BLaER1 (cell line): Measurements from ENCODE around the gene MAN1A1.

Experiments
- H3K27ac ChIP-seq: shearing (Covaris generic); formaldehyde crosslinking; 2 replicates; pipeline ENCODE4 v1.8.1; 2022
- H3K27me3 ChIP-seq: shearing (Covaris generic); formaldehyde crosslinking; 2 replicates; pipeline ENCODE4 v1.8.1; 2022
- H3K36me3 ChIP-seq: shearing (Covaris generic); formaldehyde crosslinking; 2 replicates; pipeline ENCODE4 v1.8.1; 2022
- H3K4me1 ChIP-seq: shearing (Covaris generic); formaldehyde crosslinking; 2 replicates; pipeline ENCODE4 v1.8.1; 2022
- H3K4me2 ChIP-seq: shearing (Covaris generic); formaldehyde crosslinking; 2 replicates; pipeline ENCODE4 v1.8.1; 2022
- H3K4me3 ChIP-seq: shearing (Covaris generic); formaldehyde crosslinking; 2 replicates; pipeline ENCODE4 v1.8.1; 2022
- H3K9ac ChIP-seq: shearing (Covaris generic); formaldehyde crosslinking; 2 replicates; pipeline ENCODE4 v1.8.1; 2022
- H3K9me3 ChIP-seq: shearing (Covaris generic); formaldehyde crosslinking; 2 replicates; pipeline ENCODE4 v1.8.1; 2022
- H4K20me1 ChIP-seq: shearing (Covaris generic); formaldehyde crosslinking; 2 replicates; pipeline ENCODE4 v1.8.1; 2022
- Cebpa-rat ChIP-seq: shearing (Covaris generic); IDR thresholded peaks from 2 replicates; pipeline ENCODE4 v1.8.1; 2022

MAN1A1 gene

GRCh38 chr6:119262612-119263011 is 86.9 kb downstream of the MAN1A1 start:
- H3K9ac ChIP-seq, result no peak overlapping the region
- H3K4me3 ChIP-seq, result no peak overlapping the region
- H3K27ac ChIP-seq, result no peak overlapping the region
- no peaks in the 10 kb centered on the region for H3K9me3 ChIP-seq
- H3K4me2 ChIP-seq, result no peak overlapping the region
- no peaks in the 10 kb centered on the region for H4K20me1 ChIP-seq
- no peaks in the 10 kb centered on the region for H3K4me1 ChIP-seq
- no peaks in the 10 kb centered on the region for H3K36me3 ChIP-seq
- no peak for TF ChIP-seq Cebpa-rat
- H3K27me3 ChIP-seq, result no peaks in the 10 kb centered on the region

- Histone ChIP-seq H3K4me3 (no peak overlapping the region), H4K20me1 (no peaks in the 10 kb centered on the region), H3K4me1 (0 out of 2 replicates have a peak, but pooled peaks cover under 1% of the 10 kb centered on the region), H3K9me3 (no peaks in the 10 kb centered on the region), H3K9ac (no peak overlapping the region), H3K4me2 (no peak overlapping the region), H3K27ac (no peak overlapping the region), H3K36me3 (no peaks in the 10 kb centered on the region), H3K27me3 (no peaks in the 10 kb centered on the region)
- no peak for TF ChIP-seq Cebpa-rat
Observed at GRCh38 chr6:119261944-119262284, 87.6 kb downstream of the MAN1A1 start.

- H3K4me1 ChIP-seq, result peaks cover 14% of the 10 kb centered on the region
Observed at GRCh38 chr6:119259027-119259426, 90.5 kb downstream of the MAN1A1 start.

GRCh38 chr6:119257726-119258125 is 91.8 kb downstream of the MAN1A1 start:
- H3K36me3 ChIP-seq, result no peaks in the 10 kb centered on the region
- peaks cover 14% of the 10 kb centered on the region for H3K4me1 ChIP-seq
- H3K9ac ChIP-seq, result no peak overlapping the region
- no peak for TF ChIP-seq Cebpa-rat
- no peak overlapping the region for H3K4me3 ChIP-seq
- no peaks in the 10 kb centered on the region for H3K27me3 ChIP-seq
- H3K27ac ChIP-seq, result no peak overlapping the region
- H4K20me1 ChIP-seq, result no peaks in the 10 kb centered on the region
- H3K9me3 ChIP-seq, result no peaks in the 10 kb centered on the region
- H3K4me2 ChIP-seq, result no peak overlapping the region

More at GRCh38 chr6:119259027-119259426, 90.5 kb downstream of the MAN1A1 start:
- no peak overlapping the region for H3K9ac ChIP-seq
- H3K4me2 ChIP-seq, result no peak overlapping the region
- TF ChIP-seq Cebpa-rat, result no peak
- H3K4me3 ChIP-seq, result no peak overlapping the region
- H3K36me3 ChIP-seq, result no peaks in the 10 kb centered on the region
- no peaks in the 10 kb centered on the region for H3K9me3 ChIP-seq
- H3K27me3 ChIP-seq, result no peaks in the 10 kb centered on the region
- H4K20me1 ChIP-seq, result no peaks in the 10 kb centered on the region
- no peak overlapping the region for H3K27ac ChIP-seq

- Histone ChIP-seq H3K9ac (no peak overlapping the region), H3K27me3 (no peaks in the 10 kb centered on the region), H3K4me3 (no peak overlapping the region), H3K36me3 (no peaks in the 10 kb centered on the region), H3K27ac (no peak overlapping the region), H3K9me3 (no peaks in the 10 kb centered on the region), H4K20me1 (no peaks in the 10 kb centered on the region), H3K4me2 (no peak overlapping the region), H3K4me1 (peaks cover 14% of the 10 kb centered on the region)
- TF ChIP-seq Cebpa-rat, result no peak
Observed at GRCh38 chr6:119256978-119257462, 92.5 kb downstream of the MAN1A1 start.

DNA sequence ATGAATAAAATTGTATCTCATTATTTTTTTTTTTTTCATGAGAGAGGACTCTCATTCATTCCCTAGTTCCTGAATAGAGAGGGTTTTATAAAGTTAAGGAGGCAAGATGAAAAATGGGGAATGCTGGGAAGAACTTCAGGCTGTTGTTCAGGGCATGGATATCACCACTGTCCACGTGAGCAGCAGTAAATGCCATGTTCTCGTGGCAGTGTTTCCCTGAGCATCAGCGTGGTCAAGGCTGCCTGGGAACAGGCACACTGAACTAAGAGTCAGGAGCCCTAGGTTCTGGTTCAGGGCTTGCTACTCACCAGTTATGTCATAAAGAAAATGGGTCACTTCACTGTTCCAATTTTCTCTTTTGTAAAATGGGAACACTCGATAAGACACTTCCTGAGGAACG is 93.2 kb downstream of the MAN1A1 start:
- no peaks in the 10 kb centered on the region for H3K27me3 ChIP-seq
- H3K9me3 ChIP-seq, result no peaks in the 10 kb centered on the region
- no peak for TF ChIP-seq Cebpa-rat
- peaks cover 14% of the 10 kb centered on the region for H3K4me1 ChIP-seq
- no peak overlapping the region for H3K9ac ChIP-seq
- H3K36me3 ChIP-seq, result no peaks in the 10 kb centered on the region
- no peak overlapping the region for H3K4me2 ChIP-seq
- H3K4me3 ChIP-seq, result no peak overlapping the region
- no peaks in the 10 kb centered on the region for H4K20me1 ChIP-seq
- no peak overlapping the region for H3K27ac ChIP-seq

DNA sequence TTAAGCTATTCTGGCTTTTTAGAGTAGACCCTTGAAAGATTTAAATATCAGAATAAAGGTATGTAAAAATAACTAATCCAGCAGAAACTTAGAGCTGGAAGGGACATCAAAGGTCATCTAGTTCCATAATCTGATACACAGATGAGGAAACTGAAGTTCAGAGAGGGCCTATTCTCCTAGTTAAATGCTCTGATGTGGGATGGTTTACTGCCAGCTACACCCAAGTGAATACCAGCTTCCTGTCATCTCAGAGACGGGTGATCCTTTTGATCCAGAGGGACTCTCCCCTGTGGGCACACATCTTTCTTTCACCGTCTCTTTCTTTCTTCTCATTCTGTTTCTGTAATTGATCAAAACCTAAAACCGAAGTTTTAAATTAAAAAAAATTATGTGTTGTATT is 94.1 kb downstream of the MAN1A1 start:
- Histone ChIP-seq H3K27ac (no peak overlapping the region), H3K9me3 (no peaks in the 10 kb centered on the region), H4K20me1 (no peaks in the 10 kb centered on the region), H3K4me1 (peaks cover 14% of the 10 kb centered on the region), H3K36me3 (no peaks in the 10 kb centered on the region), H3K27me3 (no peaks in the 10 kb centered on the region), H3K9ac (no peak overlapping the region), H3K4me2 (no peak overlapping the region; the same call in 1 of the 2 replicates), H3K4me3 (no peak overlapping the region)
- TF ChIP-seq Cebpa-rat, result no peak

DNA sequence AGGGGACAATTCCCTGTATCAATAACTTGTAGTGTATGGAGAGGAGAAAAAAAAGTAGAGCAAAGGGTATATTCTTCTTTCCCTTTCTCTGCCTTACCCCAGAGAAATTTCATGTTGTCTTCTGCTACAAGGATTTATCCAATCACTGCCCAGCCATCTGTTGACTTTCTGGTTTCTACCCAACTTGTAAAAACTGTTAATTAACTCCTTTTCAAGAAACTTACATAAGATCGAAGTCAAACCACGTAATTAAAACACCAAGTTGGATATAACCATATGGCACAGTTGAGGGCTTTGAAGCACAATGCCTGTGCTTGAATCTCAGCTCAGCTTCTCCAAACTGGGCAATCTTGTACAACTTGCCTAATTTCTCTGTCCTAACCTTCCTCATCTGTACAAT is 99.5 kb downstream of the MAN1A1 start:
- no peaks in the 10 kb centered on the region for H3K27me3 ChIP-seq
- TF ChIP-seq Cebpa-rat, result no peak
- no peaks in the 10 kb centered on the region for H4K20me1 ChIP-seq
- H3K9ac ChIP-seq, result no peak overlapping the region
- H3K4me2 ChIP-seq, result no peak overlapping the region
- H3K36me3 ChIP-seq, result no peaks in the 10 kb centered on the region
- H3K9me3 ChIP-seq, result no peaks in the 10 kb centered on the region
- H3K27ac ChIP-seq, result no peak overlapping the region
- H3K4me3 ChIP-seq, result no peak overlapping the region
- H3K4me1 ChIP-seq, result no peaks in the 10 kb centered on the region

DNA sequence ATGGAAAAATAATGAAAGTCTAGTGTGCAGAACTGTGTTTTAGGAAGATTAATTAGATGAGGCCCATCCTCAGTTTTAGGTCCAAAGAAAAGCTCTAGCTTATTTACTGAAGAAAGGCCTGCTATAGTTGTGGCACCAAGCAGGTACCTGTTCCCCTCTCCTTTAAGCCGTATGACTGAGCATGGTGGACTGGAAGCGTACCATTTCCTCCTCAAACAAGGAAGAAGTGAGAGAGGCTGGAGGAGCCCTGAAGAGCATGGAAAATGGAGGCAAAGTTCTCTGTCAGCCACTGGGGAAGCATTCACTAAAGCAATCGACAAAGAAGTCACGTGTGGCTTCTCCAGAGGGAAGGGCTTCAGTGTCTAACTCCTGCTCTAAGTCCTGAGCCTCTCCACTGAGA is 100.2 kb downstream of the MAN1A1 start:
- no peak overlapping the region for H3K4me2 ChIP-seq
- H4K20me1 ChIP-seq, result no peaks in the 10 kb centered on the region
- H3K9me3 ChIP-seq, result no peaks in the 10 kb centered on the region
- H3K27me3 ChIP-seq, result no peaks in the 10 kb centered on the region
- H3K27ac ChIP-seq, result no peak overlapping the region
- no peaks in the 10 kb centered on the region for H3K36me3 ChIP-seq
- no peak overlapping the region for H3K4me3 ChIP-seq
- no peak for TF ChIP-seq Cebpa-rat
- no peak overlapping the region for H3K9ac ChIP-seq
- no peaks in the 10 kb centered on the region for H3K4me1 ChIP-seq

GRCh38 chr6:119247504-119247903 is 102.1 kb downstream of the MAN1A1 start:
- Histone ChIP-seq H3K9me3 (no peaks in the 10 kb centered on the region), H3K4me2 (no peak overlapping the region), H3K27me3 (no peaks in the 10 kb centered on the region), H4K20me1 (no peaks in the 10 kb centered on the region), H3K27ac (no peak overlapping the region), H3K36me3 (no peaks in the 10 kb centered on the region), H3K9ac (no peak overlapping the region), H3K4me3 (no peak overlapping the region), H3K4me1 (no peaks in the 10 kb centered on the region)
- TF ChIP-seq Cebpa-rat, result no peak

GRCh38 chr6:119243657-119244056 is 105.9 kb downstream of the MAN1A1 start:
- Histone ChIP-seq H3K9me3 (no peaks in the 10 kb centered on the region), H3K9ac (no peak overlapping the region), H3K4me2 (no peak overlapping the region), H3K4me1 (no peaks in the 10 kb centered on the region), H4K20me1 (no peaks in the 10 kb centered on the region), H3K27ac (no peak overlapping the region), H3K27me3 (no peaks in the 10 kb centered on the region), H3K36me3 (no peaks in the 10 kb centered on the region), H3K4me3 (no peak overlapping the region)
- TF ChIP-seq Cebpa-rat, result no peak
